Mesendoderm (in vitro differentiated cells): Measurements from ENCODE around the gene SLC29A2.

Experiments
- DNase-seq: peaks from one replicate; pipeline ENCODE4 v3.0.0; 2013
- H2AK5ac ChIP-seq: 2 replicates; pipeline ENCODE4 v1.6.1; 2013; ENCODE audit warnings: low read length, inconsistent platforms
- H2BK120ac ChIP-seq: 2 replicates; pipeline ENCODE4 v1.6.1; 2013; ENCODE audit warnings: low read depth, mild to moderate bottlenecking, low read length, moderate library complexity, mixed read lengths
- H2BK15ac ChIP-seq: replicated peaks from 2 replicates; pipeline ENCODE4 v1.6.1; 2013; ENCODE audit warnings: low read depth, mild to moderate bottlenecking, moderate library complexity
- H2BK5ac ChIP-seq: 2 replicates; pipeline ENCODE4 v1.6.1; 2013; ENCODE audit warnings: low read length, inconsistent platforms
- H3K18ac ChIP-seq: 2 replicates; pipeline ENCODE4 v1.6.1; 2013; ENCODE audit warnings: mild to moderate bottlenecking, low read length, mixed read lengths
- H3K23ac ChIP-seq: one replicate; pipeline ENCODE4 v1.6.1; 2013; ENCODE audit warnings: low read length
- H3K27ac ChIP-seq: 2 replicates; pipeline ENCODE4 v1.5.1; 2013; ENCODE audit warnings: low read depth, mild to moderate bottlenecking, inconsistent platforms, low read length, moderate library complexity
- H3K27me3 ChIP-seq: 2 replicates; pipeline ENCODE4 v1.6.1; 2013; ENCODE audit warnings: low read length, control low read depth, mild to moderate bottlenecking, inconsistent platforms; ENCODE audit not compliant: insufficient read depth, poor library complexity
- H3K36me3 ChIP-seq: 2 replicates; pipeline ENCODE4 v1.6.1; 2013; ENCODE audit warnings: low read length, inconsistent platforms; ENCODE audit not compliant: control insufficient read depth, insufficient read depth
- H3K4ac ChIP-seq: one replicate; pipeline ENCODE4 v1.6.1; 2013; ENCODE audit warnings: low read depth, mild to moderate bottlenecking, low read length, moderate library complexity
- H3K4me1 ChIP-seq: 2 replicates; pipeline ENCODE4 v1.6.1; 2013; ENCODE audit warnings: low read depth, low read length, inconsistent platforms; ENCODE audit not compliant: control insufficient read depth
- H3K4me2 ChIP-seq: 2 replicates; pipeline ENCODE4 v1.6.1; 2013; ENCODE audit warnings: low read length
- H3K4me3 ChIP-seq: 2 replicates; pipeline ENCODE4 v1.5.1; 2013; ENCODE audit warnings: mild to moderate bottlenecking, low read length
- H3K56ac ChIP-seq: one replicate; pipeline ENCODE4 v1.6.1; 2013; ENCODE audit warnings: low read length
- H3K79me1 ChIP-seq: 2 replicates; pipeline ENCODE4 v1.6.1; 2013; ENCODE audit warnings: low read length, inconsistent platforms
- H3K79me2 ChIP-seq: 2 replicates; pipeline ENCODE4 v1.6.1; 2013; ENCODE audit warnings: mild to moderate bottlenecking, low read length; ENCODE audit not compliant: control insufficient read depth, insufficient read depth
- H3K9ac ChIP-seq: 2 replicates; pipeline ENCODE4 v1.6.1; 2013; ENCODE audit warnings: low read length, inconsistent platforms
- H4K5ac ChIP-seq: one replicate; pipeline ENCODE4 v1.6.1; 2013; ENCODE audit warnings: low read length
- H4K8ac ChIP-seq: one replicate; pipeline ENCODE4 v1.6.1; 2013; ENCODE audit warnings: low read depth, mild to moderate bottlenecking, control low read depth, low read length, moderate library complexity
- WGBS: extraction: QIAGEN DNeasy Blood & Tissue Kit; methylation state at CpG from one replicate; pipeline ENCODE4 v1.1.7; 2013; ENCODE audit warnings: low lambda C conversion rate, missing lambda C conversion rate; ENCODE audit not compliant: insufficient coverage; ENCODE audit errors: extremely low coverage; 5-methylcytosine and 5-hydroxymethylcytosine counted together

The SLC29A2 gene

DNA sequence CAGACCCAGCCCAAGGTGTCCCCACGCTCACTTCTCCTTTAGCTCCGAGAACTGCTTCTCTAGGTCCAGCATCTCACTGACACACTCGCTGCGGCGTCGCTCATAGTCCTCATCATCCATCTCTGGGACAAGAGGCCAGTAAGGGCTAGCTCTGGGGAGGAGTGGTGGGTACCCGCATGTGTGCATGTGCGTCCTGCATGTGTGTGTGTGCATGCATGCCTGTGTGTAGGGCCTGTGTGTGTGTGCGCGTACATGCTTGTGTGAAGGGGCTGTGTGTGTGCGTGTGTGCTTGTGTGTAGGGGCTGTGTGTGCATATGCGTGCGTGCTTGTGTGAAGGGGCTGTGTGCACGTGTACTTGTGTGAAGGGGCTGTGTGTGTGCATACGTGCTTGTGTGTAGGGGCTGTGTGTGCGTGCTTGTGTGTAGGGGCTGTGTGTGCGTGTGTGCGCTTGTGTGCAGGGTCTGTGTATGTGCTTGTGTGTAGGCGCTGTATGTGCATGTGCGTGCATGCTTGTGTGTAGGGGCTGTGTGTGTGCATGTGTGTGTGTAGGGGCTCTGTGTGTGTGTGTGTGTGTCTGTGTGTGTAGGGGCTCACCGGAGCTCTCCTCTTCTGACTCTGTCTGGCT is 29.9 kb downstream of the SLC29A2 start:
- no peak overlapping the region for H2BK15ac ChIP-seq
- no peak overlapping the region for H4K8ac ChIP-seq
- no peak overlapping the region for H4K5ac ChIP-seq
- no peaks in the 10 kb centered on the region for H3K27me3 ChIP-seq
- H3K23ac ChIP-seq: no peak overlapping the region
- no peak overlapping the region for H3K18ac ChIP-seq
- H3K4me2 ChIP-seq: no peak overlapping the region
- H3K36me3 ChIP-seq: peaks cover 9% of the 10 kb centered on the region
- no peak overlapping the region for H3K4ac ChIP-seq
- H3K27ac ChIP-seq: no peak overlapping the region
- H3K4me3 ChIP-seq: no peak overlapping the region
- H3K79me1 ChIP-seq: peaks cover 18% of the 10 kb centered on the region
- no peak for DNase-seq
- H3K9ac ChIP-seq: no peak overlapping the region
- WGBS: no CpG with 5 or more reads among the region's 21 CpGs
- no peak overlapping the region for H2BK120ac ChIP-seq
- no peak overlapping the region for H3K56ac ChIP-seq
- no peaks in the 10 kb centered on the region for H3K4me1 ChIP-seq
- H2AK5ac ChIP-seq: no peak overlapping the region
- peaks cover 14% of the 10 kb centered on the region for H3K79me2 ChIP-seq
- H2BK5ac ChIP-seq: no peak overlapping the region

DNA sequence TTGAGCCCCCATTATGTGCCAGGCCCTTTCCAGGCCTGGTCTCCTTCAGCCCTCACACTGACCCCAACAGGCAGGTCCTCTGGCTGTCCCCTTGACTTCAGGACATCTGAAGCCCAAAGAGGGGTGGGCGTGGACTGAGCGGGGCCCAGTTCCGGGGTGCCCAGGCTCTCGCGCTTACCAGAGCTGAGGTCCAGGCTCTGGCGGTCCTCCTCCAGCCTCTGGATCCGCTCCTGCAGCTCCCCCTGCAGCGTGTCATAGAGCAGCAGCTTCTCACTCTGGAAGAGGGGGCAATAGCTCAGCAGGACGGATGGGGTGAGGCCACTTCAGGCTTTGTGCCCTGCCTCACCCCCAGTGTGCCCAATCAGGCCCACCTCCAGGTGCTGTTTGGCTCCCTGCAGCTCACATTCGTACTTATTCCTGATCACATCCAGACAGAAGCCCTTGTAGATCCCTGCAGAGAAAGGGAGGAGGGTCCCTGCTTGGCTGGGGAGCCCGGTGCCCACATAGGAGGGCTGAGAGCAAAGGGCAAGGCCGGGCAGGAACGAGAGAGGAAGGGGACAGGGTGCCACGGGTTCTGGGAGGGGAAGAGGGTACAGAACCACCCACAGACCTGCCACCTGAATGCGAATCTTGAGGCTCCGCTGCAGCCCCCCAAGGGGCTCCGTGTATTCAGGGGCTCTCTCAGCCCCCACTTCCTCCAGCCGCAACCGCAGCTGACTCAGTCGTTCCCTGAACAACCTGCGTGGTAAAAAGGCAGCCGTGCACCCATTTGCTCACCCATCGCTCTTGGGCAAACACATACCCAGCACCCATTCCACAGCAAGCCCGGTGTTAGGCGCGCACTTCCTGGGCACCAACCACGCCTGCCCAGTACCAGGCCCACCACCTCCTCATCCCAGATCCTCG is 30.7 kb downstream of the SLC29A2 start:
- Histone ChIP-seq H3K79me1 (peaks cover 18% of the 10 kb centered on the region), H3K56ac (no peak overlapping the region), H2AK5ac (no peak overlapping the region), H4K5ac (no peak overlapping the region), H3K4me2 (no peak overlapping the region), H4K8ac (no peak overlapping the region), H3K79me2 (peaks cover 14% of the 10 kb centered on the region), H3K23ac (no peak overlapping the region), H3K4me1 (no peaks in the 10 kb centered on the region), H3K4me3 (no peak overlapping the region), H3K27me3 (no peaks in the 10 kb centered on the region), H3K36me3 (peaks cover 9% of the 10 kb centered on the region), H2BK5ac (no peak overlapping the region), H3K18ac (no peak overlapping the region), H3K27ac (no peak overlapping the region), H2BK120ac (no peak overlapping the region), H2BK15ac (no peak overlapping the region), H3K9ac (no peak overlapping the region), H3K4ac (no peak overlapping the region)
- no CpG with 5 or more reads among the region's 28 CpGs for WGBS
- no peak for DNase-seq

DNA sequence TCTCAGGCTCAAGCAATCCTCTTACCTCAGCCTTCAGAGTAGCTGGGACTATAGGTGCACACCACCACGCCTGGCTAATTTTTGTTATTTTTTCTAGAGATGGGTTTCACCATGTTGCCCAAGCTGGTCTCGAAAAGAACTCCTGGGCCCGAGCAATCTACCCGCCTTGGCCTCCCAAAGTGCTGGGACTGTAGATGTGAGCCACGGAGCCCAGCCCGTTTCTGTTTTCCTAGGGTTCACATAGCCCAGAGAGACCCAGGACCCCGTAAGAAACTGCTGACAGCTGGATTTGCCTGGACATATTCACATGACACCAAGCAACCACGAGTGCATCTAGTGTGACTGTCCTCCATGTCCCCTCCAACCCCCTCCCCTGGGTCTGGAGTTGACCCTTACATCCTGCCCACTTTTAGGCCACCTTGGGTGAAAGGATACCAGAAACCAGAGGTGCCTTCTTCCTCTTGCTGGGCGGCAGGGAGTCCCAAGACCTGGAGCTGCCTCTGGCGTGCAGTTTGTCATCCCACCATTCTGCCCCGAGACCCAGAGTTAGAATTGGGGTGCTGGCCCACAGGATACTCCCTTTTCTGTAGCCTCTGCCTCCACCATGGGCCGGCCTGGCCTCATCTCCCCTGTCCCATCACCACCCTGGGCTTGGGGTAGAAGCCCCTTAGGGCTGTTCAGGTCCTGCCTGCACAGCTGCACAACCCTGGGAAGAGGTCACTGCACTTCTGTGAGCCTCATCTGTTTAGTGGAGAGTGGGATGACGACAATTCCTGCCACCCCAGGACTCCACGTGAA is 31.7 kb downstream of the SLC29A2 start:
- H3K36me3 ChIP-seq: peaks cover 9% of the 10 kb centered on the region
- H3K27ac ChIP-seq: no peak overlapping the region
- H3K79me1 ChIP-seq: peaks cover 18% of the 10 kb centered on the region

DNA sequence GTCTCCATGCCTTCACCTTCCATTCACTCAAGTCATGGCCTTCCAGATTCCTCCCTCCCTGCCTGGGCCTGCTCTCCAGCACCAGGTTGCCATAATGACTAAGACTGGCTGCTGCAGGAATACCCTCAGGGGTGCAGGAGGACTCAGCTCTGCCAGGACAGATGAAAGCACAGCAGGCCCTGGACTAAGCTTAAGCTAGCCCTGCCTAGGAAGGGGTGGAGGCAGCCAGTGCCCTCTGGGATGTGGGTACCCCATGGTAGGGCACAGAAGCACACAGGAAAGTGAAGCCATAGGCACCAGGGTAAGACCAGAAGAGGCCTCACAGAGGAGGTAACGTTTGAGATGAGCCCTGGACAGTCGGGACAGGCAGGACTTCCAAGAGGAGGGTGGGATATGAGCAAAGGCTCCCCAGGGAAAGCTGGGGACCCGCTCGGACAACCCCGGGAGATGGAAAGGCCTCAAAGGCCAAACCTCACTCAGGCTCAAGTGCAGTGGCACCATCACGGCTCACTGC is 32.3 kb downstream of the SLC29A2 start:
- no peak overlapping the region for H3K4me3 ChIP-seq
- no peak overlapping the region for H3K56ac ChIP-seq
- no peak overlapping the region for H2BK5ac ChIP-seq
- H3K27me3 ChIP-seq: no peaks in the 10 kb centered on the region
- H3K36me3 ChIP-seq: peaks cover 9% of the 10 kb centered on the region
- H3K18ac ChIP-seq: no peak overlapping the region
- peaks cover 2% of the 10 kb centered on the region for H3K4me1 ChIP-seq
- H2BK120ac ChIP-seq: no peak overlapping the region
- H2AK5ac ChIP-seq: no peak overlapping the region
- no peak overlapping the region for H3K4me2 ChIP-seq
- H3K79me1 ChIP-seq: peaks cover 14% of the 10 kb centered on the region
- H3K9ac ChIP-seq: no peak overlapping the region
- no peak overlapping the region for H3K23ac ChIP-seq
- no peak overlapping the region for H2BK15ac ChIP-seq
- no peak overlapping the region for H3K27ac ChIP-seq
- DNase-seq: no peak
- no peak overlapping the region for H4K5ac ChIP-seq
- H3K4ac ChIP-seq: no peak overlapping the region
- H4K8ac ChIP-seq: no peak overlapping the region
- H3K79me2 ChIP-seq: peaks cover 8% of the 10 kb centered on the region
- no CpG with 5 or more reads among the region's 6 CpGs for WGBS

More for the DNA sequence above, 31.7 kb downstream of the SLC29A2 start:
- H3K4me1 ChIP-seq: peaks cover 2% of the 10 kb centered on the region
- H3K9ac ChIP-seq: no peak overlapping the region
- no peak overlapping the region for H2AK5ac ChIP-seq
- no peak overlapping the region for H4K8ac ChIP-seq
- no peak overlapping the region for H2BK15ac ChIP-seq
- no peak overlapping the region for H2BK5ac ChIP-seq
- no CpG with 5 or more reads among the region's 14 CpGs for WGBS
- peaks cover 14% of the 10 kb centered on the region for H3K79me2 ChIP-seq
- H3K56ac ChIP-seq: no peak overlapping the region
- no peaks in the 10 kb centered on the region for H3K27me3 ChIP-seq
- no peak overlapping the region for H4K5ac ChIP-seq
- no peak overlapping the region for H3K4me3 ChIP-seq
- no peak for DNase-seq
- H3K18ac ChIP-seq: no peak overlapping the region
- H2BK120ac ChIP-seq: no peak overlapping the region
- no peak overlapping the region for H3K4ac ChIP-seq
- no peak overlapping the region for H3K4me2 ChIP-seq
- no peak overlapping the region for H3K23ac ChIP-seq

DNA sequence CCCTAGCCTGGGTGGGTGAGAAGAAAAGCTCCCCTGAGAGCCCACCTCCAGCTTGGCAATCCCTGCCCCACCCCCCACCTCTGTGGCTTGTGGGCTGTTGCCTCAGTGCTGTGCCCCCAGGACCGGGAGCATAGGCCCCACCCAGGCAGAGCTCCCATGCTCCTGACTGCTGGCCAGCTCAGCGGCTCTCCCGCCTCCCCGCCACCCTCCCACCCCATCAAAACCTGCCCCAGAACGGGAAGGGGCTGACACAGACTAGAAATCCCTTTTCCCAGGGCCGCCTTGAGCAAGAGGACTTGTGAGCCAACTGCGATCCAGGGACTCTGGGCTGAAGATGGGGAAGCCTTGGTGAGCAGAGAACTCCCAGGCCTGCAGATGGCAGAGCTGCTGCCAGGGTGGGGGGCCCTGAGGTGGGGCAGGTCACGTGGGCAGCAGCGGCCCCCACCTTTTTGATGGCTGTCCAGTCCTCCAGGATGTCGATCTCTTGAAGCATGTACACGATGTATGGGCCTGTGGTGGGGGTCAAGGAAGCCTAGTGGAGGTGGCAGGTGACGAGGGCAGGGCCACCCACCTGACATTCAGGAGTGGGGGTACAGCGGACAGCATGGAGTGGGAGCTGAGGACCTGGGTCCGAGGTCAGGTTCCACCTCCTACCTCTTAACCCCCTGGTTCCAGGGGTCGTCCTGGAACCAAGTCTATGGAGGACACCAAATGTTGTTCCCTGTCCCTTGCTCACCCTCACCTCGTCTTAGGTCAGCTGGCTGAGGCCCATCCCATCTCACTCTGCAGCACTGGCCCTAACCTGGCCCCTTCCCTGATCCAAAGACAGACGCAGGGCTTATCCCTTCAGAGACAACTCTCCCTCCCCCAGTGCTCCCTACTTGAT is 33.0 kb downstream of the SLC29A2 start:
- H3K36me3 ChIP-seq: peaks cover 9% of the 10 kb centered on the region
- no peak overlapping the region for H2BK15ac ChIP-seq
- no peak overlapping the region for H3K56ac ChIP-seq
- H3K27ac ChIP-seq: no peak overlapping the region
- H2BK5ac ChIP-seq: no peak overlapping the region
- WGBS: no CpG with 5 or more reads among the region's 17 CpGs
- H3K9ac ChIP-seq: no peak overlapping the region
- no peak overlapping the region for H4K8ac ChIP-seq
- no peak overlapping the region for H2BK120ac ChIP-seq
- peaks cover 8% of the 10 kb centered on the region for H3K79me1 ChIP-seq
- no peak for DNase-seq
- H3K27me3 ChIP-seq: no peaks in the 10 kb centered on the region
- no peak overlapping the region for H3K18ac ChIP-seq
- H2AK5ac ChIP-seq: no peak overlapping the region
- peaks cover 2% of the 10 kb centered on the region for H3K4me1 ChIP-seq
- no peak overlapping the region for H4K5ac ChIP-seq
- H3K4ac ChIP-seq: no peak overlapping the region
- no peak overlapping the region for H3K4me2 ChIP-seq
- H3K4me3 ChIP-seq: no peak overlapping the region
- H3K23ac ChIP-seq: no peak overlapping the region
- H3K79me2 ChIP-seq: peaks cover 2% of the 10 kb centered on the region
